ENCODE data around the gene AVP.

GRCh38 chr20:3103369-3104032 is 19.0 kb upstream of the AVP start:
- no peak for TF ChIP-seq CTCF (IDR thresholded peaks at IDR 0.05)
- no peak for TF ChIP-seq EP300 (IDR thresholded peaks at IDR 0.05)

Measured in stomach (tissue), 4 donors.